ENCODE measurements around the gene JAKMIP1.

Gene JAKMIP1

DNA sequence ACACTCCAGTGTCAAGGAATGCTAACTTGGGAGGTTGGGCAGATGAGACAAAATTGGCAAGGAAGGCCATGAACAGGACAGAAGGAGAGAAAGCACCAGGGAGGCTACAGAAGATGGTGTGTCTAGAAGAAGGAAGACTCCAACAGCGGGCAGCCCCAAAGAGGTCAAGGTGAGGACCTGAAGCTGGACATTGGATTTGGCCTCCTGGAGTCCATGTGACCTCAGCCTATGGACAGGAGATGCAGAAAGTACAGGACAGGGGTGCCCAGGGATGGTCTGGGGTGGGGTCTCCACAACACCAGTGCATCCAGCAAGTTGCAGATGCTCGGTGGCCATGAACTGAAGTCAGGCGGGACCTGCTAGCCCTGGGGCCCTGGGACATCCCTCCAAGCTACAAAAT is 86.2 kb downstream of the JAKMIP1 start:
- no peak overlapping the region for H3K27ac ChIP-seq
- DNase-seq (ENCODE audit: low spot score): no peak
- ChIA-PET CTCF (no interaction called here), POLR2A (ENCODE audit: low non-redundant PET) (no interaction called here)
- TF ChIP-seq, protein P1, sequence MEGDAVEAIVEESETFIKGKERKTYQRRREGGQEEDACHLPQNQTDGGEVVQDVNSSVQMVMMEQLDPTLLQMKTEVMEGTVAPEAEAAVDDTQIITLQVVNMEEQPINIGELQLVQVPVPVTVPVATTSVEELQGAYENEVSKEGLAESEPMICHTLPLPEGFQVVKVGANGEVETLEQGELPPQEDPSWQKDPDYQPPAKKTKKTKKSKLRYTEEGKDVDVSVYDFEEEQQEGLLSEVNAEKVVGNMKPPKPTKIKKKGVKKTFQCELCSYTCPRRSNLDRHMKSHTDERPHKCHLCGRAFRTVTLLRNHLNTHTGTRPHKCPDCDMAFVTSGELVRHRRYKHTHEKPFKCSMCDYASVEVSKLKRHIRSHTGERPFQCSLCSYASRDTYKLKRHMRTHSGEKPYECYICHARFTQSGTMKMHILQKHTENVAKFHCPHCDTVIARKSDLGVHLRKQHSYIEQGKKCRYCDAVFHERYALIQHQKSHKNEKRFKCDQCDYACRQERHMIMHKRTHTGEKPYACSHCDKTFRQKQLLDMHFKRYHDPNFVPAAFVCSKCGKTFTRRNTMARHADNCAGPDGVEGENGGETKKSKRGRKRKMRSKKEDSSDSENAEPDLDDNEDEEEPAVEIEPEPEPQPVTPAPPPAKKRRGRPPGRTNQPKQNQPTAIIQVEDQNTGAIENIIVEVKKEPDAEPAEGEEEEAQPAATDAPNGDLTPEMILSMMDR (conservative IDR thresholded peaks at IDR 0.05; ENCODE audit: low read depth): no peak

DNA sequence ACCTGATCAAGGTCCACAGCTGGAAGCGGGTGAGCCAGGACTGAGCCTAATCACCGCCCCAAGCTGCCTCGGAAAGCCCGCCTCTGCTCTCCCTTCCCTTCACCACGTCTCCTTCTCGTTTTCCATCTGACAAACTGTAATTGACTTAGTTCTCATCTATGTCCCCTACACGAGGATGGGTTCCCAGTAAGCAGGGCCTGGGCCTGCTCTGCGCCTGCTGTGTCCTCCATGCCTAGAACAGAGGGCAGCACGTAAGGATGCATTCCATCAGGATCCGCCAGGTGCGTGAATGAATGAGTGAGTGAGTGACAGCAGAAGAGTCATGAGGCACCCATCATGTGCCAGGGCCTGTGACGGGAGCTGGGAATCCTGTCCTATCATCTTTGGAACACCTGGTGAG is 86.7 kb downstream of the JAKMIP1 start:
- ChIA-PET POLR2A (ENCODE audit: low non-redundant PET) (no interaction called here), CTCF (no interaction called here)
- TF ChIP-seq, protein P1 (conservative IDR thresholded peaks at IDR 0.05; ENCODE audit: low read depth): no peak
- DNase-seq (ENCODE audit: low spot score): no peak
- H3K27ac ChIP-seq: no peak overlapping the region

DNA sequence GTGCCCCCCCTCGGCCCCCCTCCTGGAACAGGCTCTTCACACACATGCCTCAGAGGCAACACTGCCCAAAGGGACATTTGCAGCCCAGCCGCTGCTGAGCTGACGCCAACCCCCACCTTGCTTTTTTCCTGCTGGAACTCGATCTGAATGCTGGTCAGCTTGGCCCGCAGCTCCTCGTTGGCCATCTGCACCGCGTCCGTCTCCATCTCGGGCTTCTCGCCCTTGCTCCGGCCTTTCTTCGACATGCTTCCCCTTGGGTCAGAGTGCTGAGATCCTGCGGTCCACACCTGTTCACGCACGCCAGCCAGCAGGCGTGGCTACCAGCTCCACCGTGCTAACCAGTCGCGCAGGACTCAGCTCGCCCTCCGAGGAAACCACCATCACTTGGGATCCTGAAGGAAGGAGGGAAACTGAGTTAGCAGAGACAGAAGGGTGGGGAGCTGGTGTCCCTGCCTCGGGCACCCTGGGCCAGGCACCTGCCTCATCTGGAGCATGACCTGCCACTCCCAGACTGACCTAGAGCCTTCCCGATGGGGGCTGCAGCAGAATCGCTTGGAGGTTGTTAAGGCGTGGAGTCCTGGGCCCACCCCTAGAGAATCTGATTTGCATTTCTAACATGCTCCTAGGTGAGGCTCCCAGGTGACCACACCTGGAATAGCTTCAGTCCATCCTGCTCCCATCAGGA is 87.6 kb downstream of the JAKMIP1 start:
- POLR2A ChIA-PET (ENCODE audit: low non-redundant PET): no interaction called here
- TF ChIP-seq, protein P1 (conservative IDR thresholded peaks at IDR 0.05; ENCODE audit: low read depth): no peak
- DNase-seq (ENCODE audit: low spot score): no peak
- no peak overlapping the region for H3K27ac ChIP-seq
- CTCF ChIA-PET: no interaction called here

DNA sequence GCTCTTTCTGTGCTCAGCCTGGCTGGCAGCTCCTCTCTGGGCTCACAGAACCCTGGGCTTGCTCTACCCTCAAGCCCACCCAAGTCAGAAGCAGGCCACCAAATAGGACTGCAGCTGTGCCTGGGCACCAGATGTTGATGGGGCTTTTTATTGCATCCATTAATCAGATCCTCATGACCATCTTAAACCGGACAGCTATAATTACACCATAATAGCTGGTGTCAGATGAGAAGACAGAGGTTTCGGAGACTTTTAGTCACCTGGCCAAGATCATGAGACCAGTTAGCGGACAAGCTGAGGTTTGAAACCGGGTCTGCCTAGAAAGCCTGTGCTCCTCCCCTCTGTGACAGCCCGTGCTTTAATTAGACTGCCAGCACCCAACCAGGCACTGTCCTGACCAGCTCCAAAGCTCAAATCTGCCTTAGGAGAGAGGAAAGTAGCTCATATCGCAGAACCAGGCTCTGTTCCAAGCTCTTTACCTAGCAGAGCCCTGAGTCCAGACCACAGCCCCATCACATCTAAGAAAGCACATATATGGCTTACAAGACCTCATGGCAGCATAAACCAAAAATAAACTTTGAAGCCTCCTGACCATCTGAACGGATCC is 88.9 kb downstream of the JAKMIP1 start:
- TF ChIP-seq, protein P1 (conservative IDR thresholded peaks at IDR 0.05; ENCODE audit: low read depth): no peak
- ChIA-PET POLR2A (ENCODE audit: low non-redundant PET) (no interaction called here), CTCF (no interaction called here)
- H3K27ac ChIP-seq: no peak overlapping the region
- no peak for DNase-seq (ENCODE audit: low spot score)

DNA sequence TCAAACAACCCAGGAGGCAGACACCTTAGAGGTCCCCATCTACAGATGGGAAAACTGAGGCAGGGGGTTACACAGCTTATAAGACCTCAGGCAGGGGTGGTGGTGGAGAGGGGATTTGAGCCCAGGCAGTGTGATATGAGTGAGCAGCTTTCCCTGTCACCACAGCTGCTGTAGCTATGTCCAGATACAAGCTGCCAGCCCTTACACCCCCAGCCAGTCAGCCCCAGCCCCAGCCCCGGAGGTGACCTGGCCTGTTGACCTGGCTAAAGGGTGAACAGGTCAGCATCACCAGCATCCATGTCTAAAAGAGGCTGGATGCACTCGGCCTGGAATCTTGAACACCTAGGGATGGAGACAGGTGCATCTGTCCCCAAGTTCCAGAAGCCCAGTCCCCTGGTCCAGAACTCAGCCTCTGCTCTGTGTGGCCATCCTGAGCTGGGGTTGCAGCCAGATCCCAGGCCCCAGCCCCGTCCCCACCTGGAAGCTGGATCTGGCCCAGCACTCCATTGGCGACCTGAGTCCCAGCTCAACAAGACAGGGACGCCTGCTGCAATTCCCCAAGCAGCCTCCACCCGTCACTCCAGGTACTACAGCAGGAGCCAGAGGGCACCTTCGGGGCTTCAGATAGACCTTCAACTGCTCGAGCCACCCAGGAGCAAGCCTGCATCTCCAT is 89.5 kb downstream of the JAKMIP1 start:
- CTCF ChIA-PET: interaction anchor here (0.5 kb wide), 1 partner anchor 131 kb away, joined by 5 read pairs; no protein-coding TSS in a partner anchor
- no peak overlapping the region for H3K27ac ChIP-seq
- TF ChIP-seq, protein P1 (conservative IDR thresholded peaks at IDR 0.05; ENCODE audit: low read depth): no peak
- POLR2A ChIA-PET (ENCODE audit: low non-redundant PET): no interaction called here
- DNase-seq (ENCODE audit: low spot score): no peak

DNA sequence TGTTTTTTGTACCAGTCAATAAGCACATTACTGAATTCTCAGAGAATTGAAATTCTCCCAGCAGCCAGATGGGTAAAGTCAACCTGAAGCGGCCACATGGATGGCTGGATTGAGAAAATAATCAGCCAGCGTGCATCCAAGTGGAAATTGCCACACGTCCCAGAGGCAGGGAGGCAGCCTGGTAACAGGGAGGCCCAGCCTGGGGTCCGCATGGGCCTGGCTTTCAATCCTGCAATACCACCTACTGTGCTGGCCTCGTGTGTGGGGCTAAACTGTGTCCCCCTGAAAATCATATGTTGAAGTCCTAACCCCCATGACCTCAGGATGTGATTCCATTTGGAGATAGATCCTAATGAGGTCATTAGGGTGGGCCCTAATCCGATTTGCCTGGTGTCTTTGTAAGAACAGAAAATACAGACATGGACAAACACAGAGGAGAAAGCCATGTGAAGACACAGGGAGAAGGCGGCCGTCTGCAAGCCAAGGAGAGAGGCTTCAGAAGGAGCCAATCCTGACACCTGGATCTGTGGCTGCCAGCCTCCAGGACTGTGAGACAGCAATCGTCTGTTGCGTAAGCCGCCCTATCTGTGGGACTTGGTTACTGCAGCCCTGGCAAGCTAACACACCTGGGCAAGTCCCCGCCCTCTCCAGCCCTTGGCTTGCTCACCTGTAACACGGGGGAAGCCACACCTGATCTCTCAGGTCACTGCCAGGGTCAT is 90.3 kb downstream of the JAKMIP1 start:
- no peak overlapping the region for H3K27ac ChIP-seq
- ChIA-PET POLR2A (ENCODE audit: low non-redundant PET) (no interaction called here), CTCF (interaction anchor here (0.5 kb wide), 1 partner anchor 132 kb away, joined by 5 read pairs; no protein-coding TSS in a partner anchor)
- peak; percentile 25 for DNase-seq (ENCODE audit: low spot score)
- TF ChIP-seq, protein P1 (conservative IDR thresholded peaks at IDR 0.05; ENCODE audit: low read depth): 0 out of 2 replicates have a peak, but pooled peaks have one; percentile 7

Measured in RWPE1 (cell line).